Left colon (tissue), 2 donors: ENCODE measurements around the gene C1orf52. TPM values are rescaled to one million over a fixed set of nuclear protein-coding genes. Genes with fewer than 3 reads are reported as not detected.
A peak's percentile ranks its signal among the peaks of the same experiment; 100 is the strongest.

Source experiments
- ATAC-seq: fragments of 200-7000 bp; cut with Tn5 transposase; one replicate; pipeline ENCODE4 v1.9.1; 2020; ENCODE audit warnings: mild to moderate bottlenecking, moderate library complexity
- DNase-seq, 2 donors: peaks; one replicate each; pipeline ENCODE4 v3.0.0-alpha.2; 2020
- intact Hi-C, 2 donors: fragments of 100-400 bp; cut with DNase I in 1 of 2; cut with micrococcal nuclease in 1 of 2; formaldehyde crosslinking; loops; one replicate each; pipeline versions ENCODE4 v1.11.2 to v1.14.0; 2022; cut with DNase I, micrococcal nuclease
- total RNA-seq, 2 donors: library from RNA; stranded (reverse); fragmentation: NEBNext Ultra II Directional; extraction: Animal tissue kit (Norgen Biotek cat#: 25700); gene quantifications; one replicate each; pipeline ENCODE4 v1.2.1, GENCODE V29; 2021
- donor health status: DM: no; HTN: no; CAD: no.
- donor health status: DM: yes; HTN: yes; CAD: no.

C1orf52 gene
- total RNA-seq, 2 donors from 2014 or later = 17.4 to 20.3 TPM

DNA sequence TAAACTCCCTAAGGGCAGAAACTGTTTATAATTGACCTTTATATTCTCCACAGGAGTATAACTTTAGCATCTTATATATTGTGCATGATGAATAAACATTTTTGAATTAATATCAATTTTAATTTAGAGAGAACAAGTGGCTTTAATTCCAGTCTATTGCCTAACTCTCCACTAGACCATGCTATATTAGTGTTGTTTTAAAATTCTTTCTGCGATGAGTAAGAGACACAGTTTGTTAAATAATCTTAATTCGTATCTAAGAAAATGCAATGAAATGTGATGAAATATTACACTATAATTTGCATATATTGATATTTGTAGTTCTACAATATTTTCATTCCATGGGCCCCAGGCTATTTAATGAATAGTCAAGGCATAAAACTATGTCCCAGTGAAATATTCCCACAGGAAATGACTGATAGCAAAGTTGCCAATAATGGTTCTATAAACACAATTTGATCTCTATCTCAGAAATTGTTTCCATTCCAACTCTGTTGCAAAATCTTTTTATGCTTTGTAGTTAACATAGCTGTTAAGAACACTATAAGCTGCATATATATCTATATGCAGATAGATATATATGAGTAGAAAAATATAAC, 55.8 kb downstream of the C1orf52 start:
- DNase-seq (no peak), ATAC-seq (no peak)
- intact Hi-C loops = no loop called here

- intact Hi-C loops = no loop called here
- no peak for ATAC-seq
- DNase-seq = no peak
Observed at GRCh38 chr1:85202864-85203255, 56.6 kb downstream of the C1orf52 start.

GRCh38 chr1:85202092-85202863, 57.2 kb downstream of the C1orf52 start:
- peak in 1 of 2 donors; percentile 59 for DNase-seq
- ATAC-seq = peak; percentile 39
- intact Hi-C loops = no loop called here

- intact Hi-C loops = no loop called here
Observed at GRCh38 chr1:85201340-85202091, 57.9 kb downstream of the C1orf52 start.

DNA sequence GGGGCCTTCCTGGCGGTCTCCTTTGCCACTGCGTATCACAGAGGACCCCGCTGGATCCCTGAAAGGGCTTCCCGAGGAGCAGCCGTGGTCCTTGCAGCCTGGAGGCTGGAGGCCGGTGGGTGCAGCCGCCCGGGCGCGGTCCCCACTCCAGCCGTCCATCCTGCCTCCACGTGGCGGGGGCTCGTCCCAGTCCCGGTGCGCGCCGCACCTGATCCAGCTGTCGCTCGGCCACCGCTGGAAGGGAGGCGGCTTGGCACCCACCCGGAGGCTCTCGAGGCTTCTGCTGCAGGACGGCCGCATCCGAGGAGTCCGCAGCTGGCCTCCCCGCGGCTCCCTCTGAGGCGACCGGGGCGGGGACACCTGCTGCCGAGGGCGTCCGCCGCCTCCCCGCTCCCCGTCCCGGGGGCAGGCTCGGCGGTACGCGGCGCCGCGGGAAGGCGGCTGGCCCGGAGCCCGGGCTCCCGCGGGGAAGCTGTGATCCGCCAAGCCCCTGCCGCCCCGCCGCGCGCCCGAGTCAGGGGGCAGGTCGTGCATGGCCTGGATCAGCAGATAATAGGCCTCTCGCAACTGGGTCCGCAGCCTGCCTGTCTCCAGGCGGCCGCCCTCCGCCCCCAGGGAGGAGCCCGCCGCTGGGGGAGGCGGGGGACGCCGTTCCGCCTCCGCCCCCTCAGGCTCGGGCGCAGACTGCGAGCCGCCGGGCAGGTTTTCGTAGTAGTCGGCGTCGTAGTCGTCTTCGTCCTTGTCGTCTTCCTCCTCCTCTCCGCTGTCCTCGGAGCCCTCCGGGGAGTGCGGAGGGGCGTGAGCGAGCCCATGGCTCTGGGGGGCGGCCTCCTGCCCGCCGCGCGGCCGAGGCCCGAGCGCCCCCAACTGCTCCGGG, 58.8 kb downstream of the C1orf52 start, which contains the start of gene SYDE2:
SYDE2 (minus strand) TSS at position 554 of the 877 bp plus-strand sequence; CDS start at position 534, 20 bp downstream.
- ATAC-seq (peak; percentile 84), DNase-seq (peak; percentile 82)
- intact Hi-C loops = no loop called here

More at GRCh38 chr1:85201340-85202091, 57.9 kb downstream of the C1orf52 start:
- DNase-seq = peak; percentile 65 to 82
- peak; percentile 76 for ATAC-seq

Other genes starting within 250 kb of the C1orf52 start
- gene MCOLN3, start 211.2 kb downstream of the C1orf52 start, total RNA-seq = 1 to 10 TPM; 1.1 to 4.0 TPM
- gene SYDE2, start 58.6 kb downstream of the C1orf52 start, total RNA-seq = 10 to 100 TPM in 1 of 2 donors, 1 to 10 TPM in 1; 7.2 to 10.9 TPM
- 100 to 1,000 TPM; 108 to 115 TPM for gene BCL10, start 17.0 kb upstream of the C1orf52 start, total RNA-seq
- 10 to 100 TPM; 88.5 to 93.0 TPM for gene DDAH1, start 205.5 kb upstream of the C1orf52 start, total RNA-seq